GM12865 (cell line): Measurements from ENCODE around the gene CACNA1E.

Experiments used
- DNase-seq: peaks from one replicate; pipeline ENCODE4 v3.0.0; 2010; ENCODE audit warnings: low read depth
- H3K4me3 ChIP-seq: 2 replicates; pipeline ENCODE4 v1.5.1; 2011; ENCODE audit warnings: mild to moderate bottlenecking, low read depth, low read length, control low read depth
- TF ChIP-seq, protein P1 (sequence below): IDR thresholded peaks from 2 replicates; pipeline ENCODE4 v1.5.1; 2011; ENCODE audit warnings: low read length, control low read depth, low read depth, inconsistent platforms; ENCODE audit not compliant: insufficient read depth; ENCODE audit errors: missing control alignments

The CACNA1E gene

DNA sequence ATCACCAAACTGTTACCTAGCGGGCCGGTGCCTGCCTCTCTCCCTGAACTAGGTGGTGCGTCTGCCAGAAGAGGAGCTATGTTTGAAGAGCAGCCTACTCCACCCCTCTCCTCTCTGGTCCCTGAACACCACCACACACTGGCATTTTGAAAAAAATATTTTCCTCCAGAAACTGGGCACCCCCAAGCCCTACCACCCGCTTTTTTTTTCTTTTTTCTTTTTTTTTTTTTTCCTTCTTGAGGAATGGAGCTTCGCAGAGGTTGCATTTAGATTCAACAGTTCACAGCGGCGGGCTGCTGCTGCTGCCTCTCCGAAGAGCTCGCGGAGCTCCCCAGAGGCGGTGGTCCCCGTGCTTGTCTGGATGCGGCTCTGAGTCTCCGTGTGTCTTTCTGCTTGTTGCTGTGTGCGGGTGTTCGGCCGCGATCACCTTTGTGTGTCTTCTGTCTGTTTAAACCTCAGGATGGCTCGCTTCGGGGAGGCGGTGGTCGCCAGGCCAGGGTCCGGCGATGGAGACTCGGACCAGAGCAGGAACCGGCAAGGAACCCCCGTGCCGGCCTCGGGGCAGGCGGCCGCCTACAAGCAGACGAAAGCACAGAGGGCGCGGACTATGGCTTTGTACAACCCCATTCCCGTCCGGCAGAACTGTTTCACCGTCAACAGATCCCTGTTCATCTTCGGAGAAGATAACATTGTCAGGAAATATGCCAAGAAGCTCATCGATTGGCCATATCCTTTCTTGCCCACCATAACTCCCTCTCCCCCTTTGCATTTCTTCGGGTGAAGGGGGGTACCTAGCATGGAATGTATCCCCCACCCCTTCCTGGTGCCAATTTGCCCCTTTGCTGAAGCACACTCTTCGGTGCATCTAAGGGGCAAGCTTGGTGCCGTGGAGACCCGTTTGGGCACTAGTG is at the start of gene CACNA1E:
Gene CACNA1E (plus strand): TSS at position 233 of the 911 bp plus-strand sequence. CDS start 228 bp downstream, at position 461.
- DNase-seq = no peak
- TF ChIP-seq, protein P1, sequence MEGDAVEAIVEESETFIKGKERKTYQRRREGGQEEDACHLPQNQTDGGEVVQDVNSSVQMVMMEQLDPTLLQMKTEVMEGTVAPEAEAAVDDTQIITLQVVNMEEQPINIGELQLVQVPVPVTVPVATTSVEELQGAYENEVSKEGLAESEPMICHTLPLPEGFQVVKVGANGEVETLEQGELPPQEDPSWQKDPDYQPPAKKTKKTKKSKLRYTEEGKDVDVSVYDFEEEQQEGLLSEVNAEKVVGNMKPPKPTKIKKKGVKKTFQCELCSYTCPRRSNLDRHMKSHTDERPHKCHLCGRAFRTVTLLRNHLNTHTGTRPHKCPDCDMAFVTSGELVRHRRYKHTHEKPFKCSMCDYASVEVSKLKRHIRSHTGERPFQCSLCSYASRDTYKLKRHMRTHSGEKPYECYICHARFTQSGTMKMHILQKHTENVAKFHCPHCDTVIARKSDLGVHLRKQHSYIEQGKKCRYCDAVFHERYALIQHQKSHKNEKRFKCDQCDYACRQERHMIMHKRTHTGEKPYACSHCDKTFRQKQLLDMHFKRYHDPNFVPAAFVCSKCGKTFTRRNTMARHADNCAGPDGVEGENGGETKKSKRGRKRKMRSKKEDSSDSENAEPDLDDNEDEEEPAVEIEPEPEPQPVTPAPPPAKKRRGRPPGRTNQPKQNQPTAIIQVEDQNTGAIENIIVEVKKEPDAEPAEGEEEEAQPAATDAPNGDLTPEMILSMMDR = no peak
- peak within 1 kb of the TSS; percentile 60 for H3K4me3 ChIP-seq

DNA sequence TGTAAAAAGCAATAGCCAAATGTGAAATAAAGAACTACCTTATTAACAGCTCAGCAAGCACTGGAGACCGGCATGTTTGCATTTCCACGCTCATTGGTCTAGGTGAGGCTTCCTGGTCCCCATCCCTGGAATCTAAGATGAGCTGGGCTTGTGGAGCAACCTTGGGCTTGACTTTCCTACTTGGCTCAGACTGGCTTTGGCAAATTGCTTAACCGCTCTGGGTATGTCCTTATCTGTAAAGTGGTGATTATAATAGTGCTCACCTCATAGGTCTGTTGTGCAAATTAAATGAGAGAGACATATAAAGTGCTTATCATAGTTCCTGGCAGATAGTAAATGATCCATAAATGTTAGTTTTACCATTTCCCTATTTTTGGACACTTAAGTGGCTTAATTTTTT is 49.4 kb upstream of the CACNA1E start:
- TF ChIP-seq, protein P1 = no peak
- no peak overlapping the region for H3K4me3 ChIP-seq
- DNase-seq = no peak

DNA sequence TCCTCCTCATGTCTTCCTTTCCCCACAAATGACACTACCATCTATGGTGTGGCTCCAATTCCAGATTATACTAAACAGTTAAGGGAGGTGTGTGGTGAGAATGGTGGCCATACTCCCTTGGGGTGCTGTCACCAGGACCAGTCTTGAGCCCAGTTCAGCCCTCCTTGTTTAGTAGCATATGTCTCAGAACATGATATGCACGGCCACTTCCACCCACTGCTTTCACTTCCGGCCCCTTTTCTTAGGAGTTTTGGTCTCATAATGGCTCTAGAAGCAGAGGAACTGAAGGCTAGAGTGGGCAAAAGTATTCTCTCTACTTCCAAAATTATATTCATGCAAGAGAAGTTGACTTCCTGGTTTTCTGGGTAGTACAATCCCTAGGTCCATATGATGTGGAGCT is 45.3 kb upstream of the CACNA1E start:
- peak; percentile 61 for DNase-seq
- TF ChIP-seq, protein P1 = no peak

DNA sequence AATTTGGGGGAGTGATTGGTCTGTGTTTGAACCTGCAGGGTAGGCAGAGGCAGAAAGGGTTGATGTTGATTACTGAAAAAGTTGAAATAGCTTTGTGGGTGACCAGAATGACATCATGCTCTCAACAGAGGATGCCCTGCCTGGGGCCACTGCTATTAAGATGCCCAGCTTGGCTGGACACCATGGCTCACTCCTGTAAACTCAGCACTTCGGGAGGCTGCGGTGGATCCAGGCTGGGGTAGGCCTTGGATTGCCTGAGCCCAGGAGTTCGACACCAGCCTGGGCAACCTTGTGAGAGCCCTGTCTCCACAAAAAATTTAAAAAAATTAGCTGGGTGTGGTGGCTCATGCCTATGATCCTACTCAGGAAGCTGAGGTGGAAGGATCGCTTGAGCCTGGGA is 42.8 kb upstream of the CACNA1E start:
- TF ChIP-seq, protein P1 = no peak
- DNase-seq = no peak
- H3K4me3 ChIP-seq = no peak overlapping the region

More for the DNA sequence above, 45.3 kb upstream of the CACNA1E start:
- no peak overlapping the region for H3K4me3 ChIP-seq

DNA sequence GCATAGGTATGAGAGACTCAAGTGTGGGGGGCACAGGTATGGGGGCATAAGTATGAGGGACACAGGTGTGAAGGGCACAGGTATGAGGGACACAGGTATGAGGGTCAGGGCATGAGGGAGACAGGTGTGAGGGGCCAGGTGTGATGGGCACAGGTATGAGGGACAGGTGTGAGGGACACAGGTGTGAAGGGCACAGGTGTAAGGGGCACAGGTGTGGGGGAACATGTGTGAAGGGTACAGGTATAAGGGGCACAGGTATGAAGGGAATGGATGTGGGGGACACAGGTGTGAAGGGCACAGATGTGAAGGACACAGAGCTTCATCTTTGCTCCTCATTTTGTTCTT is 41.2 kb upstream of the CACNA1E start:
- TF ChIP-seq, protein P1 = no peak
- H3K4me3 ChIP-seq = no peak overlapping the region
- DNase-seq = no peak

DNA sequence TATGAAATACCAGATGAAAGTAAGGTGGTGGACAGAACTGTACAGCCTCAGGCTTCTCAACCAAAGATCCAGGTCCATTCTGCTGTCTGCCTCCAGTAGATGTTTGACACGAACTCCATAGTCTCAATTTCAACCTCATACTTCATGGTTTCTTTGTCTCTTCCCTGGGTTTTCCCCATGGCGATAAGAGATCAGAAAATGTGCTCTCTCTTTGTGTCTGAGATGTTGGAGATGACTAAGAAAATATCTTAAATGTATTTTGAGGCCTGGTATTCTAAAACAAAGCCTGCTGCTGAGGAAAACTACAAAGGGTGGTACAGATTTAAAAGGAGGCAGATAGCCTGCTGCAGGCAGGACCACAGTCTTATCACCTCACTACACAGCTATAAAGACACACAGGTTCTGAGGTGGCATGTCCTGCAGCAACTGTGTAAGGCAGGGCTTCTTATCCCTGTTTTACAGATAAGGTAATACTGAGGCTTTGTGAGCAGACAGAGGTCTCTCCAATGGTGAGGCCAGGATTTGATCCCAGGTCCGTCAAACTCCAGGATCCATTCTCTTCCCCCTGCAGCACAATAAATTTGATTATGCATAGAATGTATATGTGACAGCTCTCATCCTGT is 40.0 kb upstream of the CACNA1E start:
- H3K4me3 ChIP-seq = no peak overlapping the region
- TF ChIP-seq, protein P1 = no peak
- peak; percentile 21 for DNase-seq

DNA sequence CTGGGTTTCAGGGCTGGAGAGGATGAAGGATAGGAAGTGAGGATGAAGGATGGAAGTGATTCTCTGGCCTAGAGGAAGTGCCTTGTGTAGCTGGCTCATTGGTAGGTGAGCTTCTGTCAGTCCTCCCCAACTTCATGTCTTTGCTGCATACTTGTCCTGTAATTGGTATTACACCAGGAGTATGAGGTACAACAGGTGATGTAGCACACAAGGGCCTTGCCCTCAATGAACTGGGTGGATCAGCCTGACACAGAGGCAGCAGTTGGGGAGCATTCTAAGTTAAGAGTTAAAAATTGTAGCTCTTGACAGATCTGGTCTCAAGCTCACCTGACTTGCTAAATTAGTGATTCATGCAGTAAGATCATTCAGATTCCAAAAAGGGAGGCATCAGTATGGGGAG is 37.9 kb upstream of the CACNA1E start:
- TF ChIP-seq, protein P1 = no peak
- H3K4me3 ChIP-seq = no peak overlapping the region
- no peak for DNase-seq
